Mucosa of gallbladder (tissue), 1 donor: ENCODE data around the gene SLITRK4. TPM values are rescaled to one million over a fixed set of nuclear protein-coding genes. Genes with fewer than 3 reads are reported as not detected.

Source experiments
- DNase-seq: peaks from one replicate; pipeline ENCODE4 v3.0.0-alpha.2; 2020; ENCODE audit warnings: low spot score
- total RNA-seq: library from RNA; stranded (reverse); gene quantifications from one replicate; pipeline ENCODE4 v1.2.1, GENCODE V29; 2021
- donor health status: DM: no; HTN: no; CAD: no.

SLITRK4 gene, protein sequence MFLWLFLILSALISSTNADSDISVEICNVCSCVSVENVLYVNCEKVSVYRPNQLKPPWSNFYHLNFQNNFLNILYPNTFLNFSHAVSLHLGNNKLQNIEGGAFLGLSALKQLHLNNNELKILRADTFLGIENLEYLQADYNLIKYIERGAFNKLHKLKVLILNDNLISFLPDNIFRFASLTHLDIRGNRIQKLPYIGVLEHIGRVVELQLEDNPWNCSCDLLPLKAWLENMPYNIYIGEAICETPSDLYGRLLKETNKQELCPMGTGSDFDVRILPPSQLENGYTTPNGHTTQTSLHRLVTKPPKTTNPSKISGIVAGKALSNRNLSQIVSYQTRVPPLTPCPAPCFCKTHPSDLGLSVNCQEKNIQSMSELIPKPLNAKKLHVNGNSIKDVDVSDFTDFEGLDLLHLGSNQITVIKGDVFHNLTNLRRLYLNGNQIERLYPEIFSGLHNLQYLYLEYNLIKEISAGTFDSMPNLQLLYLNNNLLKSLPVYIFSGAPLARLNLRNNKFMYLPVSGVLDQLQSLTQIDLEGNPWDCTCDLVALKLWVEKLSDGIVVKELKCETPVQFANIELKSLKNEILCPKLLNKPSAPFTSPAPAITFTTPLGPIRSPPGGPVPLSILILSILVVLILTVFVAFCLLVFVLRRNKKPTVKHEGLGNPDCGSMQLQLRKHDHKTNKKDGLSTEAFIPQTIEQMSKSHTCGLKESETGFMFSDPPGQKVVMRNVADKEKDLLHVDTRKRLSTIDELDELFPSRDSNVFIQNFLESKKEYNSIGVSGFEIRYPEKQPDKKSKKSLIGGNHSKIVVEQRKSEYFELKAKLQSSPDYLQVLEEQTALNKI
- 1.2 TPM for total RNA-seq

GRCh38 chrX:143635915-143636314, at the start of gene SLITRK4:
Gene SLITRK4 (minus strand): TSS chrX:143636101. CDS start chrX:143631108, 4,993 bp downstream.
- DNase-seq: no peak

DNA sequence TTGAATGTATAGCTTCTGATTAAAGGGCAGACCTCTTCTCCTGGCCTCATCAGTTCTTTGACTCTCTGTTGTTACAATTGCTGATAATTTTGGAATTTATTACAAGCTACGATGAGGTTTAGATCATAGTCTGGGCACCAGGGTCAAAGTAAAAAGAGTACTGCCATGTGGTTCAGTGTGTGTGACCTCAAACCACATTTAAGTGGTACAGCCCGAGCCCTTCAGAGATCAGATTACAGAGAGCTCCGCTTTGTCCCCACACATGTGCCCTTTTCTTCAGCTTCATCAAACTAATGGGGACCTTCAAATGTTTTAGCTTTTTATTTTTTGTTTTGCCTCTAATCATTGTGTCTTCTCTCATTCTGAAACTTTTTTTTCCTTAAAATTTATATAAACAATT, 47.6 kb upstream of the SLITRK4 start:
- DNase-seq: no peak

DNA sequence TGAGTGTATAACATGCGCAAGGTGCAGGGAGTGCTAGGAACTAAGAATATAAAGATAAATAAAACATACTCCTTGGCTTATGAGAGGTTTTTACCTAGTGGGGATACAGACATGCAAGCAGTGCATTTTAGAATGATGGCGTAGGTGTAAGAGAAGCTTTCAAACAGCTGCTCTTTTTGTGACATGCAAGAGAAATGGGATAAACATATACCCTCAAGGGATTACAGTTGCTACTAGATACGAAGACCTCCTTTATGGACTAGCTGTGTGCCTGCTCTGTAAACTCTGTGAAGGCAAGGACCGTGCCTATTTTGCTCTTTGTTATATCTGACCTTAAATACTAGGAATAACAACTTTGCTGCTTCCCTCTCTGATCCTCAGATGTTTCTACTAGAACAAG, 39.0 kb upstream of the SLITRK4 start:
- DNase-seq: no peak

GRCh38 chrX:143669395-143669794, 33.5 kb upstream of the SLITRK4 start:
- DNase-seq: no peak

- no peak for DNase-seq
These were observed 28.4 kb upstream of the SLITRK4 start for GRCh38 chrX:143664302-143664701.

DNA sequence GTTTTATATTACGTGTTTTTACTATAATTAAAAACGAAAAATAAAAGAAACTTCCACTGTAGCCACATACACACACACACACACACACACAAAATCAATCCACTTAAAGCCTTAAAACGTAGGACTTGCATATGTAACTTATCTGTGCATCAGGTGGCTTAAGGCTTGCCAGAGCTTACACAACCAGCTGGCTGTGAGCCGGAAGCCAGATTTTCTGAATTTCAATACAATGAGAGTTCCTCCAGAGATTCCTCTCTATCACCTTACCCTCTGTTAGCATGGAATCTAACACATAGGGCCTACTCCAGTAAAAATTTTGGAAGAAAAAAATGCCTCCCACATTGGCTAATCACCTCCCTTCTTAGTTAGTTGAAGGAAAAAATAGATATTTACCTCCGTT, 27.9 kb upstream of the SLITRK4 start:
- DNase-seq: no peak

- no peak for DNase-seq
These were observed 25.4 kb upstream of the SLITRK4 start for GRCh38 chrX:143661286-143661685.

DNA sequence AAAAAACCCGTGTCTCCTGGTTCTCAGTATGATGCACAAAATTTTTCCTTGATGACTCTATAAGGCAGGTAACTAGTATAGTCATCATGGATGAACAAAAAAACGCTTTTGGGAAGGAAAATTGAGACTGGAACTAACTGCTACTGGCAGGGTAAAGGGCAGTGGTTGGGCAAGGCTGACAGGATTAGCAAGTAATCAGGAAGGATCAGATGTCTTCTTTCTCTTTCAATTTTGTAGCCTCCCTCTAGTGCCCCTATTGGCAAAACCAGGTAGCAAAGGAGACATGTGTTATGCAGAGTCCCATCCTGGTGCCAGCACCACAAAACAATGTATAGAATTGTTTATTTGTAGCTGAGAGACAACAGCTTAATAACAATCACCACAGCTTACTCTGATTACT, 12.8 kb upstream of the SLITRK4 start:
- DNase-seq: no peak

DNA sequence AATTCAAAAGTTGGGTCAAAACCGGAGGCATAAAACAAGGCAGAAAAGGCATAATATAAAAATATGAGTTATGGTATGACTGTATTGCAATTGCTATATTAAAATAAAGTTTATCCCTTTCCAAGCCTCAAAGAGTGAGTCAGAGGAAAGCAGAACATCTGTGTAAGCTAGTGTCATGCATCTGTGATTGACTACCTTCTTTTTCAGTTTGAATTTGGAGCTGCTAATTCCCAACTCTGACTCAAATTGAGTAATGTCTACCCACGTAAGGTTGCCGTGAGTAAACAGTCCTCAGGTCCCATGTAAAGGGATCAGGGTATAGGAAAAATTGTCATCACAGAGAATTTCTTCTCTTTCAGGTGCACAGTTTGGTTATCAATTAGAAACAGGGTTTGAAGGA, 6.5 kb upstream of the SLITRK4 start:
- no peak for DNase-seq

GRCh38 chrX:143636831-143637230, 930 bp upstream of the SLITRK4 start:
- no peak for DNase-seq

DNA sequence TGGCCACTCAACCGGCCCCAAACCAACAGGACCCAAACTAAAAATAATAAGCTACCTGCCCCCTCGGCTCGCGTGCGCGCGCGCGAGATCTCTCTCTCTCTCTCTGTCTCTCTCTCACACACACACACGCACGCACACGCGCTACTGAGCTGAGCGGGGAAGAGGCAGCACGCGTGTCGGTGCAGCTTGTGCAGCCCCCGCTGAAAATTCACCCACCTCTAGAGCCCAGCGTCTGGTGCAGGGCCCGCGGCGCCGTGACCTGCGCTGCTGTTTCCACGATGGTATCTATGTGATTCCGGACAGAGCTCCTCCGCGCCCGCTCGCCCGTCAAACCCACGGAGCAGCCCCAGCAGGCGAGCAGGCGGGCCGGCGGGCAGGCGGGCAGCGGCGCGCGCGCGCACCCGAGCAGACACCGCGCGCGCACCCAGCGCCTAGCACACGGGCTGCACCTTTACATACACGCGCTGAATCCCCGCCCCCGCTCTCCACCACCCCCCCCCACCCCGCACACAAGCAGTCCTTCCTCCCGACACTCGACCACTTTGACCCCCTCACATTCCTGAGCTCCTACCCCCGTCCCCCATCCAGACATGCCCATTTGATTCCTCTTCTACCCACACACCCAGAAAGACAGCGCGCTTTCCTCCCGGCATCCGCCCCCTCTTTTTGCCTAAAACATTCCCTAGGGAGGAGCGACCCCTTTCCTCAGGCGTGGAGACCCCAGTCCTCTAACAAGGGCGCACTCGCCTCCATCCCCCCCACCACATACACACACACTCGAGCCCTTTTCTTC, 1.0 kb downstream of the SLITRK4 start:
- no peak for DNase-seq

GRCh38 chrX:143634309-143634662, 1.6 kb downstream of the SLITRK4 start:
- no peak for DNase-seq

DNA sequence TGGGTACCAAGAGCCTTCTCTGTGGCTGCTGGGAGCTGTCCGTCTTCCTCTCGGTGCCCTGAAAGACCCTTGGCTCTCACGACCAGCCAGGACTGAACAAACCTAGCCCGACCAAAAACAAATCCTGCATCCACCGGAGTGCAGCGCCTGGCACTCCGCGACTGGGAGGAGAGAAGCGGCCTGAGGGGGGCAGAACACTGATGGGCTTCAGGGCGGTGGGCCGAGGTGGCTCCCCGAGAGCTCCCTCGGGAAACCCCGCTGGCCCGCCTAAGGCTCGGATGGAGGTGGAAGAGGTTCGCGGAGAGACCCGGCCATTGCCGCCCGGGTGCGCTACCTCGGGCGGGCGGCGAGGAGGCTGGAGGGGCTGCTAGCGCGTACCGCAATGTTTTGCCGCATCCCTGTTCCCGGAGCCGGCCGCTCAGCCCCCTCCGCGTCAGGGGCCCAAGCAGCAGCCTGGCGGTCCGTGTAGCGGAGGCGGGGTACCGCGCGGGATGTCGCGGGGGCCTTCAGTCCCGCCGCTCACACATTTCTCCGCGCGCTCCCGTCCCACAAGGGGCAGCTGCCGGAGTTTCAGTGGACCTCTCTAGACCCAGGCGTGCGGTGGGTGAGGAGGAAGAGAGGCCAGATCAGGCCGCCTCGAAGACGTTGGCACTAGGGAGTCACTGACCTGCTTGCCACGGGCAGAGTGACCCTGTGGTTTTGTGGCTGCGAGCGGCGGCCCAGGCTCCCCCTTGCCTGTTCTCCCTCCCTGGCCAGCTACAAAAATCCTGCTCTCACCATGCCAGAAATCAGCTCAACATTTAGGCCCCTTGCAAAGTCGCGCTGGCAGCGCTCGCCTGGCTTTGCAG, 2.2 kb downstream of the SLITRK4 start:
- no peak for DNase-seq

- no peak for DNase-seq
These were observed 3.1 kb downstream of the SLITRK4 start for GRCh38 chrX:143632625-143633410.

DNA sequence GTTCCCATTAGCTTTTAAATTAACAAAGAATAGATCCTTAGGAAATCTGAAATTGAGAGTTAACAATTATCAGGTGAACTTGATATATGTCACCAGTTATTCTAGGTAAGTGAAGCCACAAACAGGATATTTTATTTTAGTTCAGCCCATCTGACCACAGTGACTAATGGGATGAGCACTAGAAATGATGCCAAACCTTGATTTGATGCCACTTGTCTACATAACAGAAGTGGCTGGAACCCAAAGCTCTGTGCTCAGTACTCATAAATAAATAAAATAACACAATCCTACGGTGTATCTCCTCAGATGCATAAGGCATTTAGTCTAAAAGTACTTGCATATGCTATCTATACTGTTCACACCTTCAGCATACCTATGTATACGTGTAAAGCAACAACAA, 12.2 kb downstream of the SLITRK4 start:
- no peak for DNase-seq

DNA sequence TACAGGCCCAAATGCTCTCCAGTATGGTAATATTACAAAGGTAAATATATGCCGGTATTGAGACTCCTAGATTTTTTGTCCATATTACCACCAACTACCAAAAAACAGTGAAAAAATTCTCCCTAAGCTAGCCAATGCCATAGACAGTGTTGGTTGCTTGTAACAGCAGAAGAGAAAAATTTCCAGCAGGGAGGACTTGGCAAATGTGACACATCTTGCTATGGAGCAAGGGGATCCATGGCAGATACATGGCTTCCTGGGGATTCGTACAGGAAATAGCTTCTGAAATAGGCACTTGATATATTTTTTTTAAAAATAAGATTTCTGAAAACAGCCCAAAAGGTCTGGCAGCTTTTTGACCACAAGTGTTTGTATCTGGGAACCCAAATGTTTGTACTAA, 14.6 kb downstream of the SLITRK4 start:
- no peak for DNase-seq

DNA sequence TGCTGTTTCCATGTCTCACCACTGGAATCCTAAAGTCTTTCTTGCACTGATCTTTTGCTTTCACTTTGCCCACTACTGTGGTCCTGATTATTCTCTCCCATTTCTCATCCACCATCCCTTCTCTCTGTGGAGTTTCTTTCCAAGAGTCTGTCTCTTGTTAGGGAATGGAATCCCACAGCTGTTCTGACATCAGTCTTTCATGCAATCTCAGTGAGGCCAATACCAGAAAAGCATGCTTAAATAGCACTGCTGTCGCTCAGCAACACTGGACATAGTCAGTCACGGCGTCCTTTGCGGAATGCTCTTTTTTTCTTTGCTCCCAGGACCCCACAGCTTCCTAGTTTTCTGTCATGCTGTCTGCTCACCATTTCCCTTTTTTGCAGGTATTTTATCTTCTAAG, 20.1 kb downstream of the SLITRK4 start:
- DNase-seq: no peak

DNA sequence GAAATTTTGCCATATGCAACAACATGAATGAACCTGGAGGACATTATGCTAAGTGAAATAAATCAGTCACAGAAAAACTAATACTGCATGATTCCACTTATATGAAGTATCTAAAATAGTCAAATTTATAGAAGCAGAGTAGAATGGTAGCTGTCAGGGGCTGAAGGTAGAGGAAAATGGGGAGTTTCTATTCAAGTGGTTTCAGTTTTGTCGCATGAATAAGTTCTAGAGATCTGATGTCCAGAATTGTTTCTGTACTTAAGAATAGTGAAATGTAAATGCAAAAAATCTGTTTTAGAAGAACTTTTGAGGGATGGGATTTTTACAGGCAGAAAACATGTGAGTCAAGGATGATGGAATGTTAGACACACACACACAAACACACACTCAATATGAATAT, 34.1 kb downstream of the SLITRK4 start:
- DNase-seq: no peak

- no peak for DNase-seq
These were observed 54.7 kb downstream of the SLITRK4 start for GRCh38 chrX:143581240-143581639.

DNA sequence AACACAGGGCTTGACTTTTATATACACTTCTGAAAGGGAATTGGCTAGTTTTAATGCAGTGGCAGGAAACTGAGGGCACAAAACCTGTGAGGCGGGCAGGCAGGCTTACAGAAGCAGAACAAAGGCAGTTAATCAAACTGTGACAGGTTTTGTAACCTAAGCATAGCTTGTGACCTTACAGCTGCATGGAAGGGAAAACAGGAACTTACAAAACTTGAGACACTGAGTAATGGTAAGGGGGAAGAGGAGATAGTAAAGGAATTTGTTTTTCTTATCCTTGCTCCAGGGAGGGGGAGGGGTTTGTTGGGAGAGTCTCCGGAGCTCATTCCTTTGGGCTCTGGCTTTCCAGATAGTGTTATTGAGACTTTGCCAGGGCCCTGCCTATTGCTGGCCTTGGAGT, 55.6 kb downstream of the SLITRK4 start:
- DNase-seq: no peak
